HG02884 (cell line): ENCODE data around the gene HBP1.

Source experiments
- ATAC-seq: cut with Tn5 transposase; IDR thresholded peaks from one replicate; pipeline ENCODE4 v1.9.1; 2021; ENCODE audit warnings: mild to moderate bottlenecking, moderate library complexity; ENCODE audit not compliant: unreplicated experiment

The HBP1 gene

GRCh38 chr7:107179326-107180164, 10.7 kb downstream of the HBP1 start:
- no peak for ATAC-seq

GRCh38 chr7:107180378-107180777, 11.6 kb downstream of the HBP1 start:
- no peak for ATAC-seq

- ATAC-seq = no peak
Measured at GRCh38 chr7:107181172-107181571, 12.4 kb downstream of the HBP1 start.

- no peak for ATAC-seq
Measured at GRCh38 chr7:107185716-107186115, 16.9 kb downstream of the HBP1 start.

- ATAC-seq = no peak
Measured at GRCh38 chr7:107186240-107186639, 17.4 kb downstream of the HBP1 start.

GRCh38 chr7:107187774-107188173, 19.0 kb downstream of the HBP1 start:
- no peak for ATAC-seq

- ATAC-seq = no peak
Measured at GRCh38 chr7:107190090-107190489, 21.3 kb downstream of the HBP1 start.

GRCh38 chr7:107194052-107194451, 25.2 kb downstream of the HBP1 start:
- ATAC-seq = no peak

GRCh38 chr7:107196834-107197610, 28.2 kb downstream of the HBP1 start:
- no peak for ATAC-seq

GRCh38 chr7:107201795-107202450, 33.1 kb downstream of the HBP1 start:
- ATAC-seq = no peak

GRCh38 chr7:107203607-107204006, 34.8 kb downstream of the HBP1 start:
- ATAC-seq = no peak

GRCh38 chr7:107206136-107206535, 37.3 kb downstream of the HBP1 start:
- no peak for ATAC-seq

GRCh38 chr7:107206706-107207105, 37.9 kb downstream of the HBP1 start:
- ATAC-seq = no peak

GRCh38 chr7:107207459-107207858, 38.7 kb downstream of the HBP1 start:
- ATAC-seq = no peak

GRCh38 chr7:107208024-107208521, 39.3 kb downstream of the HBP1 start:
- no peak for ATAC-seq

- ATAC-seq = no peak
Measured at GRCh38 chr7:107208563-107208962, 39.8 kb downstream of the HBP1 start.

- no peak for ATAC-seq
Measured at GRCh38 chr7:107209565-107209964, 40.8 kb downstream of the HBP1 start.

GRCh38 chr7:107210400-107210799, 41.6 kb downstream of the HBP1 start:
- ATAC-seq = no peak

GRCh38 chr7:107212725-107213124, 43.9 kb downstream of the HBP1 start:
- ATAC-seq = peak; percentile 54

- no peak for ATAC-seq
Measured at GRCh38 chr7:107213193-107213788, 44.5 kb downstream of the HBP1 start.

- no peak for ATAC-seq
Measured at GRCh38 chr7:107213945-107214344, 45.1 kb downstream of the HBP1 start.
